GM10248 (cell line): ENCODE data around the gene SGCA.

ENCODE experiments used
- CTCF ChIA-PET: fragments of 300-600 bp; sonication (Branson Sonifier 250); formaldehyde crosslinking; extraction: SDS; loops from one replicate; lab custom pipeline; 2021; ENCODE audit warnings: antibody characterized with exemption; lab: Yijun Ruan, JAX
- POLR2A ChIA-PET: fragments of 350-650 bp; sonication (Branson Sonifier 250); formaldehyde crosslinking; extraction: SDS; loops from one replicate; lab custom pipeline; 2020; ENCODE audit warnings: antibody characterized with exemption; lab: Yijun Ruan, JAX
- DNase-seq: peaks from one replicate; pipeline ENCODE4 v3.0.0; 2012; ENCODE audit errors: extremely low spot score
- TF ChIP-seq, protein P1 (sequence below): IDR thresholded peaks from 2 replicates; pipeline ENCODE4 v1.5.1; 2012; ENCODE audit warnings: mild to moderate bottlenecking, low read depth; ENCODE audit errors: extremely low read depth, missing control alignments, control extremely low read depth

Gene SGCA

DNA sequence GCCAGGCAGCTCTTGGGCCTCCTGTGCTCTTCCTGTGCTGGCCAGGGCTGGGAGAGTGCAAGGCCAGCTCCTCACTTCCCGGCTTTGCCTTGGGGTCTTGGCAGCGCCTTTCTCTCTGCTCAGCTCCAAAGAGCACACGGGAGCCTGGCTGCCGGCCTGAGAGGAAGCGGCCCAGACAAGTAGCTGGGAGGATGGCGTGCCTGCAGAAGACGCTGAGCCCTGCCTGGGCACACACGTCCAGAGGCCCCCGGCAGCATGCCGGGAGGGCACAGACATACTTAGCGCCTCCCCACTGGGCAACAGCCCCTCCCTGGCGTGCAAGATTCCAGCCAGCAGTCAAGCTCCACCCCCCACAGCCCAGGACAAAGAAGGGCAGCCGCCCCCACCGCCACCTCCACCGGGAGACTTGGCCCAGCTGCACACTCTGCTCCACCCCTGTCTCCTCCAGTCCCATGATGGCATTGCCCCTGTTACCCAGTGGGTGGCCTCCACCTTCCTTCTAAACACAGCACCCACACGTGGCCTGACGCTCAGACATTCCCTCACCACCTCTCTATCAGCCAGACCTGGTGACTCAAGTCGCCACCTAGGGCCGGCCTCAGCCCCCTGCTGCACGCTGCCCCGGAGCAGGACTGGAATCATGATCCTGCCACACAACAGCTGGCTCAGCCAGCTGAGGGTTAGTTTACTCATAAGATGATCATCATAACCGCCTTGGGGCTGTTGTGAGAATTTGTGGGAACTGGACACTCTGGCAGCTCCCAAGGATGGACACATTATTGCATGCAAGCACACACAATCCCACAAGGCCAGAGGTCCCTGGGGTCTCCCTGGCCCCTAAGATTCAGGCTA, 12.4 kb downstream of the SGCA start:
- ChIA-PET POLR2A (no interaction called here), CTCF (interaction anchor here (0.8 to 3.9 kb wide), 32 partner anchors 9 to 1293 kb away, joined by 3 to 90 read pairs (median 5); partner anchors contain the start of genes COL1A1, PDK2 and SGCA)
- DNase-seq: peak; percentile 77
- TF ChIP-seq, protein P1, sequence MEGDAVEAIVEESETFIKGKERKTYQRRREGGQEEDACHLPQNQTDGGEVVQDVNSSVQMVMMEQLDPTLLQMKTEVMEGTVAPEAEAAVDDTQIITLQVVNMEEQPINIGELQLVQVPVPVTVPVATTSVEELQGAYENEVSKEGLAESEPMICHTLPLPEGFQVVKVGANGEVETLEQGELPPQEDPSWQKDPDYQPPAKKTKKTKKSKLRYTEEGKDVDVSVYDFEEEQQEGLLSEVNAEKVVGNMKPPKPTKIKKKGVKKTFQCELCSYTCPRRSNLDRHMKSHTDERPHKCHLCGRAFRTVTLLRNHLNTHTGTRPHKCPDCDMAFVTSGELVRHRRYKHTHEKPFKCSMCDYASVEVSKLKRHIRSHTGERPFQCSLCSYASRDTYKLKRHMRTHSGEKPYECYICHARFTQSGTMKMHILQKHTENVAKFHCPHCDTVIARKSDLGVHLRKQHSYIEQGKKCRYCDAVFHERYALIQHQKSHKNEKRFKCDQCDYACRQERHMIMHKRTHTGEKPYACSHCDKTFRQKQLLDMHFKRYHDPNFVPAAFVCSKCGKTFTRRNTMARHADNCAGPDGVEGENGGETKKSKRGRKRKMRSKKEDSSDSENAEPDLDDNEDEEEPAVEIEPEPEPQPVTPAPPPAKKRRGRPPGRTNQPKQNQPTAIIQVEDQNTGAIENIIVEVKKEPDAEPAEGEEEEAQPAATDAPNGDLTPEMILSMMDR: peak; percentile 78

DNA sequence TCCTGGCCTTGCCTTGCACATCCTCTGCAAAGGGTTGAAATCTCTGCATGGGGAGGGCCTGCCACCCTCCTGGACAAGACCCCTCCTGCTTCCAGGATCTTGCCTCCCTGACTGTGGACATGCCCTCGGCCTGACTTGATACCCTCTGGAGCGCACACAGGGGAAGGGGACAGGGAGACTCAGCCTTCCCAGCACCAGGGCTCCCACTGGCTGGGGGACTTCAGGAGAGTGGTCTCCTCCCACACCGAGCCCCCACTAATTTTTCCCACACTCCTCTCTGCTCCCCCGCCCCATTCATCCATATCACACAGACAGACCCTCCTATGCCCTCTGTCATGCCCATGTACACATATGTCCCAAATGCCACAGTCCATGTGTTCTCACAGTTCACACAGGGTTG, 14.3 kb downstream of the SGCA start:
- ChIA-PET POLR2A (no interaction called here), CTCF (interaction anchor here (3.6 kb wide), 1 partner anchor 10 kb away, joined by 21 read pairs; no protein-coding TSS in a partner anchor)
- TF ChIP-seq, protein P1: no peak
- DNase-seq: no peak

DNA sequence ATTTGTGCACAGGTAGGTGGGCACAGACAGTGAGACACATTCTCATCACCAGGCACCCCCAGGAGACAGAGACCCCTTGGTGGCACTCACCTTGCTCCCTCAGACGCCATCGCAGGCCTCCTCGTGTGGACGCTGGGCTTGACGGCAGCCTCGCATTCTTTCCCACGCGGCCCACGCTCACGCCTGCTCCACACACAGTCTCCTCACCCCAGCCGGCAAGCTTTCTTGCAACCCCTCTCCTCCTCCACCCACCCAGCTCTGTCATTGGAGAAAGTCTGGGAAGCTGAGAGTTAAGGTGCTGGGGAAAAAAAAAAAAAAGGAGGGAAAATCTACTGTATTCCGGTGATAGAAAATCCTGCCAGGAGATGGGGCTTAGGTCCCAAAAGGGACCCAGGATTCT, 14.8 kb downstream of the SGCA start:
- POLR2A ChIA-PET: no interaction called here
- TF ChIP-seq, protein P1: no peak
- CTCF ChIA-PET: interaction anchor here (1.3 to 3.6 kb wide), 3 partner anchors 10 to 29 kb away, joined by 3 to 21 read pairs (median 4); no protein-coding TSS in a partner anchor
- no peak for DNase-seq

DNA sequence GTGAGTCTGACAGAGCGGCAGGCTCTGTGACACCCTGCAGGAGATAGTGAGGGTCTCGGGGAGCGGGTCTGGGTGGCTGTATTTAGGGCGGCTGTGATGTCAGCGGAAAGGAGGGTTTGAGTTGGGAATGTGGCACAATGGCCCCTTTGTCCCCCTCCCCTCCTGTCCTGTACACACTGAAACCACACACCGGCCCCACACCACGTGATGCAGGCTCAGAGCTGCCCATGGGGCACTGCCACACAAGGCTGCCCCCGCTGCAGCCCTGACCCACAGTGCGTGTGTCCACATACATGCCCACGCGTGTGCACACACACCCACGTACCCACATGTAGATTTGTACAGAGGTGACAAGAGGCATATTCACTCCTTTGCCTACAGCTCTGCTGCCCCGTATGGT, 15.3 kb downstream of the SGCA start:
- CTCF ChIA-PET: interaction anchor here (1.0 to 3.6 kb wide), 7 partner anchors 9 to 66 kb away, joined by 3 to 21 read pairs (median 4); no protein-coding TSS in a partner anchor
- POLR2A ChIA-PET: no interaction called here
- DNase-seq: no peak
- TF ChIP-seq, protein P1: no peak

DNA sequence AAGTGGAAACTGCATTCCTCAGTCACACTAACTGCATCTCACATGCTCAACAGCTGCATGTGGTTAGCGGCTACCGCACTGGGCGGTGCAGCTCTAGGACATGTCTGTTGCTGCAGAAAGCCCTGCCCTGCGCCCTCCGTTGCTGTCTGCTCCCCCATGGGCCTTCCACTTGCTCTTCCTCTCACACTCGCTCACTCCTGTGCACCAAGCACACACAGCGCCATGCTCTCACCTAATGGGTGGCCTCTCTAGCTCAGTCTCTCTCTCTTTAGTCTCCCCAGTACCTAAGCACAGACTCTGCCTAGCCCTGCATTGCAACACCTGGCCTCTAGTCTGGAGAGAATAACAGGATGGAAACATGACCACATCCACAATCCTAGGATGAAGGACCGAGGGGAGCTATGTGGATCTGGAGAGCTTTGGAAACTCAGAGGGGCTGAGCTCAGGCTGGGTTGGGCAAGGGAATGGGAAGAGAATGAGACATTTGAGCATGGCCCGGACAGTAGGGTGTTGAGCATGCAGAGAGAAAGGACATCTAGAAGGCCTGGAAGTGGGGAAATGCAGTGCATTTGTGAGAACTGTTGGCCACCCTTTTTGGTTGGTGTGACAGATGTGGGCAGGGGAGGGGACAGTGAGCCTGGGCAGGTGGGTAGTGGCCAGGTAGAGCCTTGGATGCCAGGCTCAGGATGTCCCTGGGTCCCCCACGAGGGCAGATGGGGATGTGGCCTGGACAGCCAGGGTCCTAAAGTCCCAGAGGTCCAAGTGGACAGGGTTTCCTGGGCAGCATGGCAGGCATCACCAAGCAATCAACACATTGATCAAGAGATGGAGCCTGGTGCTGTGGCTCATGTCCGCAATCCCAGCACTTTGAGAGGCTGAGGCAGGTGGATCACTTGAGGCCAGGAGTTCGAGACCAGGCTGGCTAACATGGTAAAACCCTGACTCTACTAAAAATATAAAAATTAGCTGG, 16.1 kb downstream of the SGCA start:
- POLR2A ChIA-PET: no interaction called here
- TF ChIP-seq, protein P1: no peak
- no peak for DNase-seq
- CTCF ChIA-PET: interaction anchor here (1.0 to 3.6 kb wide), 8 partner anchors 9 to 67 kb away, joined by 3 to 21 read pairs (median 4); no protein-coding TSS in a partner anchor
